K562 (cell line): ENCODE data around the gene GRM5. TPM values are rescaled to one million over a fixed set of nuclear protein-coding genes. Genes with fewer than 3 reads are reported as not detected.

Source experiments
- ATAC-seq: fragments of 200-7000 bp; cut with Tn5 transposase; 3 replicates; pipeline ENCODE4 v1.9.1; 2020; ENCODE audit warnings: moderate library complexity
- BruUV-seq: library from RNA; stranded (reverse); fragments of 400-500 nt; replicated peaks from 2 replicates; lab custom pipeline; 2021; lab: Mats Ljungman, UMichigan
- CTCF ChIA-PET: fragments of 300-600 bp; formaldehyde crosslinking; extraction: SDS; loops from one replicate; lab custom pipeline; 2021; ENCODE audit warnings: low intra/inter-chr PET ratio; lab: Yijun Ruan, JAX
- POLR2A ChIA-PET: fragments of 300-600, 350-650 bp; sonication (Branson Sonifier 250); formaldehyde crosslinking; extraction: SDS; loops from one replicate; lab custom pipeline; 2021; ENCODE audit warnings: antibody characterized with exemption, inconsistent platforms; lab: Yijun Ruan, JAX
- DNase-seq, 4 experiments: peaks; one replicate each; pipeline versions ENCODE4 v3.0.0 to v3.0.0-alpha.2; 2011 to 2018; ENCODE audit warnings: low spot score in 3 of 4, mixed read lengths in 3 of 4; ENCODE audit errors: extremely low read depth in 1 of 4
- FAIRE-seq: peaks from 2 replicates; lab custom pipeline; 2011; peaks lifted over from hg19 to GRCh38; lab: Jason Lieb, UNC
- H2AFZ ChIP-seq: 2 replicates; pipeline ENCODE4 v1.6.0; 2011; ENCODE audit warnings: low read depth, low read length, control low read depth, inconsistent platforms
- H3K27ac ChIP-seq: fragments of 200-600 bp; 3 replicates; pipeline ENCODE4 v1.8.0; 2011; ENCODE audit warnings: low read depth, mild to moderate bottlenecking, control low read depth, inconsistent platforms, low read length, moderate library complexity, mixed read lengths; ENCODE audit errors: extremely low read depth
- H3K27me3 ChIP-seq, 2 experiments: fragments of 300-600 bp in 1 of 2; 2 replicates in 1 of 2; 3 replicates in 1 of 2; pipeline versions ENCODE4 v1.6.0 to v1.8.0; 2011; ENCODE audit warnings: inconsistent platforms in 2 of 2, low read length in 2 of 2, mild to moderate bottlenecking in 1 of 2, mixed read lengths in 1 of 2, moderate library complexity in 1 of 2; ENCODE audit not compliant: control insufficient read depth in 2 of 2, insufficient read depth in 2 of 2
- H3K36me3 ChIP-seq: fragments of 300-600 bp; 3 replicates; pipeline ENCODE4 v1.8.0; 2011; ENCODE audit warnings: mild to moderate bottlenecking, low read length, inconsistent platforms; ENCODE audit not compliant: control insufficient read depth, insufficient read depth
- H3K4me1 ChIP-seq, 2 experiments: fragments of 200-600 bp in 1 of 2; replicated peaks in 1 of 2; 2 replicates in 1 of 2; 3 replicates in 1 of 2; pipeline versions ENCODE4 v1.5.1 to v1.8.0; 2011; ENCODE audit warnings: inconsistent platforms in 2 of 2, low read length in 2 of 2, mild to moderate bottlenecking in 1 of 2, mixed read lengths in 1 of 2, moderate library complexity in 1 of 2; ENCODE audit not compliant: control insufficient read depth in 2 of 2, insufficient read depth in 2 of 2
- H3K4me2 ChIP-seq: 2 replicates; pipeline ENCODE4 v1.6.1; 2011; ENCODE audit warnings: low read length, control low read depth, inconsistent platforms, mixed read lengths; ENCODE audit not compliant: insufficient read depth
- H3K4me3 ChIP-seq: fragments of 200-600 bp; sonication (generic), shearing (Covaris generic); 2 replicates; pipeline ENCODE4 v1.5.1; 2016; ENCODE audit warnings: control low read depth, inconsistent platforms
- H3K79me2 ChIP-seq: fragments of 200-600 bp; 3 replicates; pipeline ENCODE4 v1.8.0; 2011; ENCODE audit warnings: low read length, inconsistent platforms; ENCODE audit not compliant: control insufficient read depth, insufficient read depth
- H3K9ac ChIP-seq, 2 experiments: 2 replicates each; pipeline versions ENCODE4 v1.6.0 to v1.6.1; 2011; ENCODE audit warnings: low read depth in 2 of 2, low read length in 2 of 2, control low read depth in 1 of 2, inconsistent platforms in 1 of 2, mild to moderate bottlenecking in 1 of 2, mixed read lengths in 1 of 2; ENCODE audit not compliant: insufficient read depth in 1 of 2
- H3K9me1 ChIP-seq: one replicate; pipeline ENCODE4 v1.6.0; 2011; ENCODE audit warnings: inconsistent platforms, mild to moderate bottlenecking, low read length, moderate library complexity; ENCODE audit not compliant: control insufficient read depth, insufficient read depth
- H3K9me3 ChIP-seq: replicated peaks from 2 replicates; pipeline ENCODE4 v1.5.1; 2011; ENCODE audit warnings: low read depth, low read length, inconsistent platforms; ENCODE audit not compliant: control insufficient read depth, insufficient read depth
- H4K20me1 ChIP-seq: replicated peaks from 2 replicates; pipeline ENCODE4 v1.6.1; 2011; ENCODE audit warnings: low read length, inconsistent platforms, mixed read lengths; ENCODE audit not compliant: control insufficient read depth, insufficient read depth
- CLOCK ChIP-seq: fragments of 250-450 bp; sonication (Bioruptor Pico); IDR thresholded peaks from 2 replicates; pipeline ENCODE4 v1.4.0; 2020; ENCODE audit warnings: mild to moderate bottlenecking, moderate library complexity, borderline replicate concordance
- KDM1A ChIP-seq, 2 experiments: fragments of 450-650 bp; IDR thresholded peaks; 2 replicates each; pipeline ENCODE4 v1.6.1; 2016; ENCODE audit warnings: mild to moderate bottlenecking in 2 of 2
- KDM2B ChIP-seq: fragments of 250-450 bp; sonication (Bioruptor Pico); IDR thresholded peaks from 2 replicates; pipeline ENCODE4 v1.8.0; 2021; ENCODE audit warnings: mild to moderate bottlenecking, moderate library complexity
- KLF6 ChIP-seq: fragments of 250-450 bp; sonication (Bioruptor Pico); IDR thresholded peaks from 2 replicates; pipeline ENCODE4 v1.4.0; 2020; ENCODE audit warnings: mild to moderate bottlenecking, moderate library complexity, borderline replicate concordance
- MECOM ChIP-seq: fragments of 250-450 bp; sonication (Bioruptor Pico); IDR thresholded peaks from 2 replicates; pipeline ENCODE4 v1.8.0; 2022; ENCODE audit warnings: inconsistent platforms
- MTA2 ChIP-seq: fragments of 450-650 bp; IDR thresholded peaks from 2 replicates; pipeline ENCODE4 v1.6.1; 2016; ENCODE audit warnings: low read depth
- NFRKB ChIP-seq: fragments of 450-650 bp; IDR thresholded peaks from 2 replicates; pipeline ENCODE4 v1.6.1; 2016; ENCODE audit warnings: low read depth
- POLR2H ChIP-seq: IDR thresholded peaks from 2 replicates; pipeline ENCODE4 v1.6.1; 2016; ENCODE audit warnings: missing genetic modification characterization, low read depth, mild to moderate bottlenecking, control low read depth, missing compliant biosample characterization, moderate library complexity
- RAD21 ChIP-seq, 2 experiments: fragments of 250-450 bp in 1 of 2; fragments of 450-650 bp in 1 of 2; sonication (Bioruptor Pico) in 1 of 2; formaldehyde crosslinking in 1 of 2; IDR thresholded peaks in 1 of 2; conservative IDR thresholded peaks in 1 of 2; 2 replicates each; pipeline versions ENCODE4 v1.4.0 to v1.8.0; 2020 to 2022; ENCODE audit warnings: mild to moderate bottlenecking in 2 of 2, moderate library complexity in 1 of 2
- SIN3A ChIP-seq, 2 experiments: fragments of 150-350 bp in 1 of 2; IDR thresholded peaks; 2 replicates each; pipeline ENCODE4 v1.6.1; 2011 to 2016; ENCODE audit warnings: borderline replicate concordance in 2 of 2, low read depth in 2 of 2, low read length in 2 of 2, mild to moderate bottlenecking in 2 of 2, moderate library complexity in 2 of 2; ENCODE audit not compliant: control insufficient read depth in 1 of 2
- SP2 ChIP-seq: IDR thresholded peaks from 2 replicates; pipeline ENCODE4 v1.6.1; 2011; ENCODE audit warnings: mild to moderate bottlenecking, low read depth, low read length, moderate library complexity; ENCODE audit not compliant: poor library complexity, severe bottlenecking; ENCODE audit errors: extremely low read depth
- TSHZ1 ChIP-seq: fragments of 250-450 bp; sonication (Bioruptor Pico); IDR thresholded peaks from 2 replicates; pipeline ENCODE4 v1.4.0; 2020; ENCODE audit warnings: mild to moderate bottlenecking, moderate library complexity
- ZC3H4 ChIP-seq: sonication (generic); formaldehyde crosslinking; IDR thresholded peaks from 2 replicates; pipeline ENCODE4 v1.9.0; 2021; ENCODE audit warnings: missing genetic modification reagents, borderline replicate concordance
- ZNF24 ChIP-seq: fragments of 450-650 bp; IDR thresholded peaks from 2 replicates; pipeline ENCODE4 v1.6.1; 2016
- ZNF507 ChIP-seq: conservative IDR thresholded peaks from 2 replicates; pipeline ENCODE4 v1.6.1; 2017; ENCODE audit warnings: missing genetic modification characterization, missing compliant biosample characterization
- WGBS: fragments of 100-300 bp; shearing (Covaris generic); methylation state at CpG from one replicate; pipeline ENCODE4 v1.1.6; 2016; ENCODE audit warnings: low coverage, mixed read lengths; ENCODE audit not compliant: insufficient coverage; ENCODE audit errors: missing lambda C conversion rate; 5-methylcytosine and 5-hydroxymethylcytosine counted together
- in situ Hi-C: fragments of 300-500 bp; cut with MboI; formaldehyde crosslinking; loops from 4 replicates; pipeline ENCODE4 v1.15.0; 2018; ENCODE audit warnings: inconsistent platforms, mixed read lengths
- intact Hi-C: fragments of 100-400 bp; cut with micrococcal nuclease; formaldehyde crosslinking; loops from 2 replicates; pipeline ENCODE4 v1.14.2; 2022
- polyA plus RNA-seq, 8 experiments: library from polyadenylated mRNA; depleted of rRNA in 4 of 8; stranded (reverse) in 5 of 8; unstranded in 3 of 8; fragments of >200 nt; fragmentation: Nextera tagmentation in 2 of 8; fragmentation: Illumina TruSeq in 1 of 8; extraction: Ambion mirVana in 2 of 8; extraction: Trizol in 1 of 8; gene quantifications; 2 replicates each; pipeline versions ENCODE4 v1.2.1 to v1.2.3, GENCODE V29; 2011 to 2014; ENCODE audit warnings: inconsistent platforms in 1 of 8, missing spikeins in 1 of 8
- total RNA-seq, 7 experiments: library from RNA; depleted of rRNA in 6 of 7; stranded (reverse); fragments of >200 nt in 6 of 7; fragmentation: Illumina TruSeq in 2 of 7; extraction: Trizol in 2 of 7; gene quantifications; 2 replicates each; pipeline versions ENCODE4 v1.2.1 to v1.2.3, GENCODE V29; 2011 to 2021; ENCODE audit warnings: low replicate concordance in 1 of 7
- TF ChIP-seq, protein P1 (sequence below): sonication (generic); formaldehyde crosslinking; IDR thresholded peaks from 2 replicates; pipeline ENCODE4 v1.9.0; 2022; ENCODE audit warnings: mild to moderate bottlenecking, missing genetic modification reagents

The GRM5 gene
- total and polyA plus RNA-seq, 9 of the 15 experiments (the other 6 are each of a cell fraction or from before 2014, with no cell fraction given) = not detected

- Histone ChIP-seq H3K4me3 (no peak overlapping the region), H3K9me1 (no peaks in the 10 kb centered on the region), H3K9ac (no peak overlapping the region), H3K4me2 (no peak overlapping the region), H3K27me3 (no peaks in the 10 kb centered on the region), H3K27ac (no peak overlapping the region), H3K4me1 (no peaks in the 10 kb centered on the region), H2AFZ (no peak overlapping the region), H4K20me1 (no peaks in the 10 kb centered on the region), H3K9me3 (no peaks in the 10 kb centered on the region; the same call in 1 of the 2 replicates), H3K36me3 (no peaks in the 10 kb centered on the region), H3K79me2 (no peaks in the 10 kb centered on the region)
- BruUV-seq = no TSS peak
- no peak for ATAC-seq
- FAIRE-seq = no peak
- DNase-seq = no peak
- in situ Hi-C loops (no loop called here), intact Hi-C loops (no loop called here)
- WGBS = 0% methylated on average over 2 of the region's 2 CpGs
- ChIA-PET CTCF (no interaction called here), POLR2A (no interaction called here)
- TF ChIP-seq MTA2 (no peak), CLOCK (CRISPR knock-in tag) (no peak), RAD21 (CRISPR knock-in tag; conservative IDR thresholded peaks at IDR 0.05 in 1 of 2, IDR thresholded peaks at IDR 0.05 in 1 of 2) (no peak), KDM2B (CRISPR knock-in tag) (no peak), ZC3H4 (CRISPR knock-in tag) (no peak), SIN3A (IDR thresholded peaks at IDR 0.05; ENCODE audit: borderline replicate concordance in 2 of 2, control insufficient read depth in 1 of 2, low read depth in 2 of 2, low read length in 2 of 2) (no peak), MECOM (no peak), KLF6 (no peak), NFRKB (no peak), TSHZ1 (CRISPR knock-in tag) (no peak), ZNF24 (no peak), POLR2H (tag) (no peak), ZNF507 (tag) (no peak), KDM1A (IDR thresholded peaks at IDR 0.05) (no peak), SP2 (no peak)
- TF ChIP-seq, protein P1, sequence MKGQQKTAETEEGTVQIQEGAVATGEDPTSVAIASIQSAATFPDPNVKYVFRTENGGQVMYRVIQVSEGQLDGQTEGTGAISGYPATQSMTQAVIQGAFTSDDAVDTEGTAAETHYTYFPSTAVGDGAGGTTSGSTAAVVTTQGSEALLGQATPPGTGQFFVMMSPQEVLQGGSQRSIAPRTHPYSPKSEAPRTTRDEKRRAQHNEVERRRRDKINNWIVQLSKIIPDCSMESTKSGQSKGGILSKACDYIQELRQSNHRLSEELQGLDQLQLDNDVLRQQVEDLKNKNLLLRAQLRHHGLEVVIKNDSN = no peak
These were observed 564.2 kb downstream of the GRM5 start for GRCh38 chr11:88501541-88501940.
